Stimulated activated CD4-positive, alpha-beta T cell treated with anti-CD3 and anti-CD28 coated beads, TNF-alpha, amount 100 ng/mL, for 48 hours (primary cell): Measurements from ENCODE around the gene SBDS.
"Not testable (repeated sequence)": the region's sequence is repeated elsewhere in the genome, so short reads cannot be mapped to it uniquely, and the experiment has no call there.

ENCODE experiments used
- DNase-seq, 3 donors: peaks; one replicate each; pipeline ENCODE4 v3.0.0-alpha.2; 2020; ENCODE audit warnings: low read depth in 3 of 3

The SBDS gene

DNA sequence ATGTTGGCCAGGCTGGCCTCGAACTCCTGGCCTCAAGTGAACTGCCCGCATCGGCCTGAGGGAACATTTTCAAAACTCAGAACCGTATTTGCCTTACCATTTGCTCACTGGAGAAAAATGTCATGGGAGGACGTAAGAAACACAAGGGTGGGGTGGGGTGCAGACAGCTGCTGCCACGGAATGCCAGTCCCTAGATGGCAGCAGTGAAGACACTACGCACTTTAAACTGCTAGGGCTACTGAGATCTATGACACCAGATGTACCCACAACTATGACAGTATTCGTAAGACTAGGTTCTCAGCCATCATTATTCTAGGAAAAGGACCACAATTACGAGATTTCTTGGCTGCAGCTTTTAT is 716 bp downstream of the SBDS start:
- DNase-seq: peak; percentile 8 to 34 (median 11)

DNA sequence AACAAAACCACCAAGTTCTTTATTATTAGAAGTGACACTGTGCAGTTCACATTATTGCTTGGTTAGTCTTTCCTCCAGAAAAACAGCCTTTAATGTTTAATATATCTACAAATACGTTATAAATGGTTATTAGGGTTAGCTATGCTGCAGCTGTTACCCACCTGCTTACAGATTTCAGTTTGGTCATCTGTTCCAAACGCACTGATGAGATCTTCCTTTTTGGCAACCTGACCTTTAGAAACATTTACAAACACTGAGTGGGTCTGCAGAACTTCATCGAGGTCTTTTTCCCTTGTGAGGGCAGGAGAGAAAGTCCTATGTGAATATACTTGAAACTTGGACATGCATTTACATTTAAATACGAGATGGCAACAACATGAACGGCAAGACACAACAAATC is 1.3 kb downstream of the SBDS start:
- DNase-seq: not testable (repeated sequence)

DNA sequence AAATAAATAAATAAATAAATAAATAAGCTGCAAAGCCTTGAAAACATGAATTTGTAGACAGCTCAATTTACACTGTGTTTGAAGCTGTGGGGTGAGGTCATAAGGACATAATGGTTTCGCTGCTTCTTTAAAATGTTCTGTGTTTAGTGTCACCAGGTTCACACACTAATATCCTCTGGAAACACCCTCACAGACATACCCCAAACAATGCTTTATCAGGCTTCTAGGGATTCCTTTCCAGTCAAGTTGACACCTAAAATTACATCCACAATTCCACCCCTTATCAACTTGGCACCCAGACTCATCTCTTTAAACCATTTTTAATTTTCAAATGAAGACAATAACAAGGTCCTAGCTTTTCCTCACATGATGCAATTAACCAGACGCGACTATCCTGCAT is 5.8 kb downstream of the SBDS start:
- not testable (repeated sequence) for DNase-seq

DNA sequence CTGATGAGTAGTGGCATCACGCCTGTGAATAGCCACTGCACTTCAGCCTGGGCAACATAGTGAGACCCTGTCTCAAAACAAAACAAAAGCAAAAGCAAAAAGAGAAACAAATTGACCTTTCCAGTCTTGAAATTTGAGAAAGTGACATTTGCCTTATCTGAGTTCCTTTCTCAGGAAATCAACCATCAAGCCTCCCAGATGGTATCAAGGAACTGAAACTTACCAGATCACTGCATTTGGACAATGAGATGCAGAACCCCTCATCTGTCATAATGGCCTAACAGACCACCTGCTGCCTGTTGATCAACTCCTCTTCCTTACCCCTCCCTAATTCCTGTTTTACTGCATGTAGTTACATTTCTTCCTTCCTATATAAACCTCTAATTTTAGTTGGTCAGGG is 15.1 kb downstream of the SBDS start:
- DNase-seq: not testable (repeated sequence)

DNA sequence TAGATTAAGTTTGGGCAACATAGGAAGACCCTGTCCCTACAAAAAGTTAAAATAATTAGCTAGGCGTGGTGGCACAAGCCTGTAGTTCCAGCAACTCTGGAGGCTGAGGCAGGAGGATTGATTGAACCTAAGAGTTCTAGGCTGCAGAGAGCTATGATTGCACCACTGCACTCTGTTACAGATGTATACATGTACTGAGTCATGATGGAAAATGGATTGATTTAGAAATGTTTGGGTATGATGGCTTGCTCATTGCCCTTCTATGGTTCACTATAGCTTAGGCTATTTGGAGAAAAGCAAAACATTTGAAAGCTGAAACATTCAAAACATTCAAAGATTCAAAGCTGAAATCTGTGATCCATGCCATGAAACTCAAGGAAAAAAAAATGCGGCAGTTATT is 16.4 kb downstream of the SBDS start:
- not testable (repeated sequence) for DNase-seq

DNA sequence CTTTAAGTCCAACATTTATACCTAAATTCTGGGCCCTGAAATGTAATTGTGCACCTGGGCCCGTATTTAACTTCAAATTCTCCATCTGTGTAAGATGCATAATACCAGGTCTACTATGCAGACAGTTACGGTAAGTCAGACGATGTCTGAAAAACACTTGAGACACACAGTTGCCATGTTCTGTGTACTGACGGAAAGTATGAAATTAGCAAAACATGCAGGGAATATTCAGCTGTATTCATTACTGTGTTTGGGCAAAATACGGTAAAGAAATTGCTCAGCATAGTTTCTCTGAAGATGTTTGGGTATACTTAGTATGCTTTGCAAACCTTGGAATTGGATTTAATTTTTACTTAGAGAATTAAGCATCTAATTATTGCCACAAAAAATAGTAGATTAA is 17.1 kb downstream of the SBDS start:
- DNase-seq: not testable (repeated sequence)

DNA sequence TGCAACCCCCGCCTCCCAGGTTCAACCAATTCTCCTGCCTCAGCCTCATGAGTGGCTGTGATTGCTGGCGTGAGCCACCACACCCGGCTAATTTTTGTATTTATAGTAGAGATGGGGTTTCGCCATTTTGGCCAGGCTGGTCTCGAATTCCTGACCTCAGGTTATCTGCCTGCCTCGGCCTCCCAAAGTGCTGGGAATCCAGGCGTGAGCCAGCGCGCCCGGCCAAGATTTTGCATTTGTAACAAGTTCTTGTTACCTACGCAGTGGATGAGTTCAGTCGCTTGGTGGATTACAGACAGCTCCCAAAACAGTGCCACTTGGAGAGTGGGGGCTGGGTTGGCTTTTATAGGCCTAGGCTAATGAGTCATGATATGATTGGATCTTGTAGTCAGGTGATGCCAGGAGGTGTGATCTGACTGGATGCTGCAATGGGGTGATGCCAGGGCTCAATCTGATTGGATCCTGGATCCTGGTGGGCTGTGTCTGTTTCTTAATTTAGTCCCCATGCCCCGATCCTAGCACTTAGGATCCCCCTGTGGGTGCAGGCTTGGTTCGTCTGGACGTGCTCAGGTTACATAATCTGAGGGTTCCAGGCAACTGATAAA is 20.3 kb downstream of the SBDS start:
- DNase-seq: no peak

DNA sequence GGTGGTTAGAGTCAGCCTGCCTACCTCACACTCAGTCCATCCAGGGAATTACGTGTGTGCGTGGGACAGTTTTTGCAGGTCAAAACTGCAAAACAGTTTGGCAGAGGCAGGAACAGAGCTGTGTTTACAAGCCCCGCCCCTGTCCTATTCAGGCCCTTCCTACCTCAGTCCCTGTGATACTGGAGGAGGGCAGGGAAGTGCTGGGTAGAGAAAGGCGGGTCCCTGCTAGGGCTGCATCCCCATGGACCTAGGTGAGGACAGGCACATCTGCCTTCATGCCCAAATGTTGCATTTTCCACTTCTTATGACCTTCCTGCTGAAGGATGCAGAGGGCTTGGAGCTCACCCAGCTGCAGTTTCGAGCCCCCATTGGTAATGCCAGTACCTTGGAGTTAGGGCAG is 25.1 kb downstream of the SBDS start:
- DNase-seq: no peak

DNA sequence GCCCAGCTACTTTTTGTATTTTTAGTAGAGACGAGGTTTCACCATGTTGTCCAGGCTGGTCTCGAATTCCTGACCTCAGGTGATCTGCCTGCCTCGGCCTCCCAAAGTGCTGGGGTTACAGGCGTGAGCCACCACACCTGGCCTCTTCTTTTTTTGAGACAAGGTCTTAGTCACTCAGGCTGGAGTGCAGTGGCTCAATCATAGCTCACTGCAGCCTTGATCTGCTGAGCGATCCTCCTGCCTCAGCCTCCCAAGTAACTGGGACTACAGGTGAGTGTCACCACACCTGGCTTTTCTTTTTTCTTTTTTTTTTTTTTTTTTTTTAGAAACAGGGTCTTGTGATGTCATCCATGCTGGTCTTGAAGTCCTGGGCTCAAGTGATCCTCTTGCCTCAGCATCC is 26.4 kb downstream of the SBDS start:
- DNase-seq: not testable (repeated sequence)

DNA sequence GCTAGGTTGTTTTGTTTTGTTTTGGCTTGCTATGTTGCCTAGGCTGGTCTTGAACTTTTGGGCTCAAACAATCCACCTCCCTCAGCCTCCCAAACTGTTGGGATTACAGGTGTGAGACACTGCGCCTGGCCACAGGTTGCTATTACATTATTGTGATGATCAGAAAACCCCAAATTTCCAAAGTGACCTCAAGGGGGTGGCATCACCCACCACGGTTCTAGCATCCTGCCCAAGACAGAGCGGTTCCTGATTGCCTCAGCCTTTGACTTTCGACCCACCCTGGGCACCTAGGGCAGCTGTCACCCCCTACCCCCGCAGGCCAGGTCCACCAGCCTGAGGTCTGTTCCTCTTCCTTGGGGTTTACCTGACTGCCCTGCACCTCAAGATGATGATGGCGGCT is 28.4 kb downstream of the SBDS start:
- DNase-seq: no peak

DNA sequence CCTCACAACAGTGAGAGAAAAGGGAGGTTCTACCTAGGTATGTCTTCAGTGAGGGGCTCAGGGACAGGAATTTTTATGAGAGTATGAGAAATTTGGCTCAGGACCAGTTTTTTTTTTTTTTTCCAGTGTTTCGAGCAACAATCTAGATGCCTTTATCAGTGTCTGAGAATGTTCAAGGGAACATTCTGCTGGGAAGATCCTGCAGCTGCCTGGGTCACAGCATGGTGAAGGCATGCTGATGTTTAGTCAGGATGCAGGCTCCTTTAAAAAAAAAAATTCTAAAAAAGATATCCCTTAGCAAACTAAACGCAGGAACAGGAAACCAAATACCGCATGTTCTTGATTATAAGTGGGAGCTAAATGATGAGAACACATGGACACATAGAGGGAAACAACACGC is 31.0 kb downstream of the SBDS start:
- no peak for DNase-seq

DNA sequence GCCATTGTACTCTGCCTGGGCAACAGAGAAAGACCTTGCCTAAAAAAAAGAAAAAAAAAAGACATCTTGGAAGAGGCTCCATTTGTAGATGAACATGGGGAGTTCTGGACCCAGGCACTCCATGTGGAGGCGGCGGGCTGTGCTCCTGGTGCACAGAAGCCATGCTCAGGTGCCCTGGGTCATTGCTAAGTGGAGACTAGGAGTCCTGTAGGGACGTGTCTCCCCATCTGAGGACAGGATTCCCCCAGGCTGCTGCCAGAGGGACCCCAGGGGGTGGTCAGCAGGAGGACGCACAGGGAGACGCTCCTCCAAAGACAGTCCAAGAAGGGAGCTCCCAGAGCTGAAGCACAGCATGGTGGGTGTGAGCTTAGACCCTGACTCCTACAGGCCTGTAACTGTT is 34.3 kb downstream of the SBDS start:
- no peak for DNase-seq

DNA sequence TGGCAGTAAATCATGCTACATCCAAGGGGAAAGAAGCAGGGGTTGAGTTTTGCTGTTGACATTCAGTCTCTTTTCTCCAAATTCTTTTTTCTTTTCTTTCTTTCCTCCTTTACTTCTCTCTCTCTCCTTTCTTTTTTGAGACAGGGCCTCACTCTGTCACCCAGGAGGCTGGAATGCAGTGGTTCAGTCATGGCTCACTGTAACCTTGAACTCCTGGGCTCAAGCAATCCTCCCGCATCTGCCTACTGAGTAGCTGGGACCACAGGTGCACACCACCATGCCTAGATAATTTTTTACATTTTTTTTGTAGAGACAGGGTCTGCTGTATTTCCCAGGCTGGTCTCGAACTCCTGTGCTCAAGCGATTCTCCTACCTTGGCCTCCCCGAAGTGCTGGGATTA is 35.2 kb downstream of the SBDS start:
- DNase-seq: no peak

DNA sequence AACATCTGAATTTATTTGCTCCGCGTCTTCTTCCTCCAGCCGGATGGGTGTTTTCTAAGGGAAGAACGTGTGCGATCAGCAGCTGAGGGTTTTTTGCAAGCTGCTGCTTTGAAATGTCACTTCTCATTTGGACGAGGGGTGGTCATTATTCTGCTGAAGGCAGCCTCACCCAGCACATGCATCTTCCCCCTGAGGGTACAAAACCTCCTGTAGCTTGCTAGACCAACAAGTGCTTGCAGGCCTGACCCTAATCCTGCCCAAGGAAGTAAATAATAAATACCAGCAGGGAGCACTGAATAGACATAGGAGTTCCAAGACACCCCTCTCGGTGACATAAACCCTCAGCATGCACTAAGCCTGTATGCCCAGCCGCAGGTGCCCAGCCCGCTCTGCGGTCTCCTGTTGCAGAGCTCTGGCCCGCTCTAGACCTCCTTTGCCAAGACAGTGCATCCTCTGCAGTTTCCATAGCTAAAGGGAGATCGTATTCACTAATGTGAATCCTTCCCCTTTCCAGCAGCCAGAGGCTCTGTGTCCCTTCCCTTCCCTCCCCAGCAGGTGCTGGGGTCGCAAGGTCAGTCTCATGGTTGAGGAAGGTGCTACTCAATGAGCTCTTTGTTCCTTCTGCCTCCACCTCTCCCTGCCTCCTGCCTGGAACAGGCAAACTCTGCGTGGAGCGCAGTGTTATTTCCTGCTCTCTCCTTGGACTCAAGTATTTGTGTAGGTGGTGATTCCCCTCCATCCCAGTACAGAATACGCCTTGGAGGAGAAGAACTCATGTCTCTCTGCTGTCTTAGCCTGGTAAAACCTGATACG is 36.6 kb downstream of the SBDS start:
- no peak for DNase-seq

DNA sequence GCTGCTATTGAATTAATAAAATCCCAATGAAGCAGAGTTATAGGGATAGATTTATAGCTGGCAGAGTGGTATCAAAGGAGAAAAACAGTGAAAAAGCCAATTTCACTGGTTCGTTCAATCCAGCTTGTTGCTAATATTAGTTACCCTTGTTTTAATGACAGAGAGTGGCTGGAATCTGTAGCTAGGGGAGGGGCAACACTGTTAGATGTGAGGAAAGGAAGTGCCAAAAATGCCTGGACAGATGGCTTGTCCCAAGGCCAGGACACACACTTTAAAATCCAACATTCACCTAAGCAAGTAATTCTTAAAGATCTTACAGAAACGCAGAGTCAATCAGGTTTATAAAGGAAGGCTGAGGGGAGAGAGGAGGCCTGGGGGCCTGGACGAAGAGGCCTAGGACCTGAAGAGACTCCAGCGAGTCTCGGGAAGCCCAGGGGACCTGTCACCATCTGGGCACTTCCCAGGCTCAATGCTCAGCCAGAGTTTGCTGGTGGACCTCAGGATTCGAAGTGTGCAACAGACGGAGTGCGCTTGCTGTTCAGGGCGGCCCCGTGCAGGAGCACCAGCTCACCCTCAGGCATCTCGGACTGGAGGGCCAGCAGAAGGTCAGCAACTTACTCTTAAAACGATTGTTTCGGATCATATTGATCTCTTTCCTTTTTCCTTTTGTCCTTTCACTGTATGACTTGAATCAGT is 37.6 kb downstream of the SBDS start:
- no peak for DNase-seq

DNA sequence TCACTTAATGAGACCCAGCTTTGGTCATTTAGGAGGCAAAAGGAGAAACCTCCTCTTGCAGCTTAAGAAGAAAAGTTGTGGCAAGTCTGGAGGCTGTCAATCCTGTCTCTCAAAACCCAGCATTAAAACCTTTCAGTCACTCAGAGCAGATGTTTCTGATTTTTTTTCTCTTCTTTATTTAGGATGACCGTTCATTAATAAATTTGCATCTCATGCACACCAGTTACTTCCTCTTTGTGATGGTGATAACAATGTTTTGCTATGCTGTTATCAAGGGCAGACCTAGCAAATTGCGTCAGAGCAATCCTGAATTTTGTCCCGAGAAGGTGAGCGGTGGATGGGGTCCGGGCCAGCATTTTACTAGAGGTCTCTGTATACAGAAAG is 42.4 kb downstream of the SBDS start:
- DNase-seq: no peak

DNA sequence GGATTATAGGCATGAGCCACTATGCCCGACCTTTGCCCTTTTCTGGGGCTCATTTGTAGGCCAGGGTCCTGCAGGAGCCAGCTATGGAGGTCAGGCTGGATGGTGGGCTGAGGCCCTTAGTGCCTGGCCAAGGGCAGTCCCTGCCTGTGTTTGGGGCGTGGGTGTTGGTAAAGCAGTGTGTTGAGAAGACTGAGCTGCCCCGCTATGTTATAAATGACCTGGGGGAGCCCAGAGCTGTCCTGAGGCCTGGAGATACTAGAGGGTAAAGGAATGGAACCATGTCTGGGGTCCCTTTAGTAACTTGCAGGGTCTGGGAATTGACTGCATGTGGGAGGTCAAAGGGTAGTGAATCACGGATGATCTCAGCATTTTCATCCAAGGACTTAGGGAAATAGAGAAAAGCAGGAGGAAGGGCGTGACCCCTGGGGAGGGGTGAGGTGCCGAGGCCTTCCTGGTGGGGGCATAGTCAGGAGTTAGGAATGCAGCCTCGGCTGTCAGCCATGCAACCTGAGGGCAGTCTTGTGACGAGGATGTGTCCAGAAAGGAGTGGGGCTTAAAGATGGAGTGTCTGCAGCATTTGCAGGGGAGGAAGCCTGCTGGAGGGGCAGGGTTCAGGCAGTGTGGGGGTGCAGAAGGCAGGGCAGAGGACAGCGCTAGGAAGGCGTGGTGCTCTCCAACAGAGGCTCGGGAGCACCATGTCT is 42.9 kb downstream of the SBDS start:
- no peak for DNase-seq

DNA sequence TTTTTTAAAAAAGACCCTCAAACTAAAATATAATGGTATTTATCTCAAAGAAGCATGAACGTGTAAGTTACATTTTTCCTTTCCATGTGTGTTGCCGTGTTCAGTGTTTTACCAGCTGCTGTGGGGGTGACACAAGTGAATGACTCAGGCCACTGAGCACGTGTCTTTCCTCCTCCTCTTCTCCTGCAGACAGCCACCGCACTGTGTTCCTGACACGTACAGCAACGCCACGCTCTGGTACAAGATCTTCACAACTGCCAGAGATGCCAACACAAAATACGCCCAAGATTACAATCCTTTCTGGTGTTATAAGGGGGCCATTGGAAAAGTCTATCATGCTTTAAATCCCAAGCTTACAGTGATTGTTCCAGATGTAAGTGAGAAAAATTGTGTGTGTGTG is 44.6 kb downstream of the SBDS start:
- no peak for DNase-seq

DNA sequence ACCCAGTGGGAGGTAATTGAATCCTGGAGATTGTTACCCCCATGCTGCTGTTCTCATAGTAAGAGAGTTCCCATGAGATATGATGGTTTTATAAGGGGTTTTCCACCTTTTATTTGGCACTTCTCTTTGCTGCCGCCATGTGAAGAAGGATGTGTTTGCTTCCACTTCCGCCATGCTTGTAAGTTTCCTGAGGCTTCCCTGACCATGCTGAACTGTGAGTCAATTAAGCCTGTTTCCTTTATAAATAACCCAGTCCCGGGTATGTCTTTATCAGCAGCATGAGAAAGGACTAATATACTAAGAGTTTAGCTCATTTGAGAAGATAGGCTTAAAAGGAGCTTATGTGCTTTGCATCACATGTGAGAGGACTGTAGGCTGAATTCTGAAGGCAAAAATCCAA is 45.1 kb downstream of the SBDS start:
- DNase-seq: no peak

DNA sequence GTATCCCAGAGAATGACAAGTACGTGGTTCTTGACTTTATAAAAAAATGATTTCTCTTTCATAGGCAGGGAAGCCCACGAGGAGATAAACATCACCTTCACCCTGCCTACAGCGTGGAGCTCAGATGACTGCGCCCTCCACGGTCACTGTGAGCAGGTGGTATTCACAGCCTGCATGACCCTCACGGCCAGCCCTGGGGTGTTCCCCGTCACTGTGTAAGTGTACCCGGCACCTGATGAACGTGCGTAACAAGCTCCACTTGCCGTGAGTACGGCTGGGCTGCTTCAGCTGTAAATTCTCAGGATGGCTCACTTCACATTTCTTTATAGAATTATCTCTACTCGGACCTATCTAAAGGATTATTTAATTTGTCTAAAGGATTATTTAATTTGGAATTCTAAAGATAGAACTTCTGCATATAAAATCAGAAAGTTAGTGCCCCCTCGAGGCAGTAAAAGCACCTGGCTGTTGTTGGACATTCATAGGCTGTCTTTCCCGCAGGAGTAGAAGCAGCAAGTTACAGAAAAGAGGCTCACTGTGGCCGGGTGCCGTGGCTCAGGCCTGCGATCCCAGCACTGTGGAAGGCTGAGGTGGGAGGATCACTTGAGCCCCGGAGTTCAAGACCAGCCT is 46.8 kb downstream of the SBDS start:
- DNase-seq: no peak

DNA sequence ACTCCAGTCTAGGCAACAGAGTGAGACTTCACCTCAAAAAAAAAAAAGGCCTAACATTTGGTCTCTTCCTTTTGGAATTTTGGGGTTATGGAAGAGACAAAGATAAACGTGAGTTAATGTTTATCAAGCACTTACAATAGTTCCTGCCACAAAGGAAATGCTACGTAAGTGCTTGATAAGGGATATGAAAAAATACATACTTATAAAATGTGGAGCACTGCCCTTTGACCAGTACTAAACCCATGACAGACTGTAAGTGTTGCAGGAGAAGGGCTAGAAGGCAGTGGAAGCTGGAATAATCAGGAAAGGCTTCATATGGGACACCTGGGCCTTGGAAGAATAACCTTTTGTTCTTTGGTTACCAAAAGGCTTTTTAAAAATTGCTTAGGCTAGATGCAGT is 48.8 kb downstream of the SBDS start:
- no peak for DNase-seq

DNA sequence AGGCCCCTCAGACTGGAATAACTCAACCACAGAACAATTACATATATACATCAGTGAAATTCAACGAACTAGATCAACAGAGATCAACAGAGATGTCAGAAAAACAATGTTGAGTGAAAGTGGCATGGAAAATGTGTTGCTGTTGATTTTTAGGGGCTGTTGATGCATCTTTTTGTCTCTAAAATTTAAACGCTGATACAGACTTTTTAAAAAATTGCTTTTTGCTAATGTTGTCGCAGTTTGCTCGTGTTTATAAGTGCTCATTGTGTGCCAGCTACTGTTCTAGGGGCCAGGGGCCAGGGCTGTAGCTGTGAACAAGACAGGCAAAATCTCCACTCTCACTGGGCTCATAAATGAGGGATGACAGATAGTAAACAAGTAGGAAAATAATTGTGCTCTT is 56.1 kb downstream of the SBDS start:
- DNase-seq: no peak
